Activated CD4-positive, alpha-beta T cell treated with anti-CD3 and anti-CD28 coated beads, Interleukin-2, Interleukin-6, amounts not matched to agents 100 ng/mL and 50 ng/mL, durations not matched to agents 16 hours and 8 hours (primary cell): ENCODE measurements around the gene GTF2IRD1.
"Not testable (repeated sequence)": the region's sequence is repeated elsewhere in the genome, so short reads cannot be mapped to it uniquely, and the experiment has no call there.

Experiments used
- DNase-seq: peaks from one replicate; pipeline ENCODE4 v3.0.0-alpha.2; 2020

Gene GTF2IRD1

DNA sequence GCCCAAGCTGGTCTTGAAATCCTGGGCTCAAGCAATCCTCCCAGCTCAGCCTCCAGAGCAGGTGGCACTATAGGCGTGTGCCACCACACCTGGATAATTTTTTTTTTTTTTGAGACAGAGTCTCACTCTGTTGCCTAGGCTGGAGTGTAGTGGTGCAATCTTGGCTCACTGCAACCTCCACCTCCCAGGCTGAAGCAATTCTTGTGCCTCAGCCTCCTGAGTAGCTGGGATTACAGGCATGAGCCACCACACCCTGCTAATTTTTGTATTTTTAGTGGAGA is 16.5 kb upstream of the GTF2IRD1 start:
- DNase-seq = not testable (repeated sequence)

DNA sequence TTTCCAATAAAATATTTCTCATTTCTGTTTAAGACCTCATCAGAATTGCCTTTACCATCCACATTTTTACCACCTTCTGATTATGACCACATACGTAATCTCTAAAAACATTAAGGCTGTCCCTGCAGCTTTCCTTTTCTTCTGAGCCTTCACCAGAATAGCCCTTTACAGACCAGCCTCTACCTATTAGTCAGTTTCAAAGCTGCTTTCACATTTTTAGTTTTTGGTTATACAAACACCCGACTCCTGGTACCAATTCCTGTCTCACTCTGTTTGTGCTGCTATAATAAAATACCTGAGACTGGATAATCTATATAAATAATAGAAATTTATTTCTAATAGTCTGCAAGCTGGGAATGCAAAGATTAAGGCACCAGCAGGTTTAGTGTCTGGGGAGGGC is 15.4 kb upstream of the GTF2IRD1 start:
- DNase-seq = no peak

DNA sequence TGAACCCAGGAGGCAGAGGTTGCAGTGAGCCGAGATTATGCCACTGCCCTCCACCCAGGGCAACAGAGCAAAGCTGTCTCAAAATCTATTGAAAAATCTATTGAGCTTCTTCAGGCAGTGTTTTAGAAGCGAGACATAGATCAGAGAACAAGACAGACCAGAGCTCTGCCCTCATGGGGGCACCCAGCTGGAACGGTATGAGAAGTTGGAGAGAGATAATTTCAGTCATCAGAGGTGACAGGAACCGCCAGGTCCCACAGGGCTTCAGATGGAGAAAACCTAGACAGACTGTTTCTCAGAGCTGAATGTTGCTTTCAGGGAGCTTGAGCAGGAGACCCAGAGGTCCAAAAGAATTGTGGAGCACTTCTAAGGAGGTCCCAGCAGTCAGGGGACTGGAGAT is 14.2 kb upstream of the GTF2IRD1 start:
- DNase-seq = no peak

DNA sequence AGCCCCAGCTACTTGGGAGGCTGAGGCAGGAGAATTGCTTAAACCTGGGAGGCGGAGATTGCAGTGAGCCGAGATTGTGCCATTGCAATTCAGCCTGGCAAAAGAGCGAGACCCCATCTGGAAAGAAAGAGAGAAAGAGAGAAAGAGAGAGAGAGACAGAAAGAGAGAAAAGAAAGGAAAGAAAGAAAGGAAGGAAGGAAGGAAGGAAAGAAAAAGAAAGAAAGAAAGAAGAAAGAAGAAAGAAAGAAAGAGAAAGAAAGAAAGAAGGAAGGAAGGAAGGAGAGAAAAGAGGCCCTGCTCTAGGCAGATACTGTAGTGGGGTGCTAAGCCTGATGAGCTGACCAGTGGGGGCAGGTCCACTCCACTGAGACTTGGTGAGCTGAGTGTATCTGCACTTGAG is 13.6 kb upstream of the GTF2IRD1 start:
- not testable (repeated sequence) for DNase-seq

DNA sequence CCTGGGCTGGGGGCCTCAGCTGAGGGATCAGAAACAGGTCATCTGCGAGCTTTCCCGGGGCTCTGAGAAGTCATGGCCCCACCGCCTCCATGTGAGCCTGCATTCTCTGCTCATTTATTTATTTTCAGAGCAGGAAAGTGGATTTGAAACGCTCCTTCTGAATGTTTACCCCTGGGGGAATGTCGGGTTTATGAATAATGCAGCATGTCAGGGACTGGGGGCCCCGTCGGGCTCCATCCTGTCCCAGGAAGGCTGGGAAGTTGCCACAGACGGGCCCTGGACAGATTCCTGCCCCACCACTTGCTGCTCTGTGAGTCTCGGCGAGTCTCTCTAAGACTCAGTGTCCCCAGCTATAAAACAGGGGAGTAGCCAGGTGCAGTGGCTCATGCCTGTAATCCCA is 11.9 kb upstream of the GTF2IRD1 start:
- DNase-seq = no peak

DNA sequence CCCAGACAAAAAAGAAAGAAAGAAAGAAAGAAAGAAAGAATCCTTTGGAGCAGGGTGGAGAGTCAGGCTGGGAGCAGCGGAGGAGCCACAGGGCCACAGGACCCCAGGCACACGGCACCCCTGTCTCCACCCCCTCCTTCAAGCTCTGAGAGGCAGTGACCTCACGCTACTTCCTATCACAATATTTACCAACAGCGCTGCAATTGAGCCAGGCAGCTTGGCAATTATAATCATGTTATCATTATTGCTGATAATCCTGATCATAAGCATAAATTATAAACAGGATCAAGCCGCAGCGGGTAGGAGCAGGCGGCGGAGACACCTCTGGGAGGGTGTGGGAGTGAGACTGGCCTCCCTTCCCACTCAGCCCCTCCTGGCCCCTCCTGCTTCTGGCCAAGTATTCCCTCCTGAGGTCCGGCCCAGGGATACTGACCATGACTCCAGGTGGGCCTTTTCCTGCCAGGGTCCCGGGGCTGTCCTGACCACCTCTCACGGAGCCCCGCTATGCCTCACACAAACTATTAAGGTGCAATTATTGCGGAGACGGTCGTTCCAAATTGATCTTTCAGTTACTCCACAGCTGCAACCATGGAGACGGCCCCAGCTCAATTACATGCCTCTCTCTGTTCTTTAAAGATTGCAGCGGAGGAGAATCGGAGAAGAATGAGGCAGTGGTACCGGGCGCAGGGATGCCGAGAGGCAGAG is 10.0 kb upstream of the GTF2IRD1 start:
- DNase-seq = no peak

DNA sequence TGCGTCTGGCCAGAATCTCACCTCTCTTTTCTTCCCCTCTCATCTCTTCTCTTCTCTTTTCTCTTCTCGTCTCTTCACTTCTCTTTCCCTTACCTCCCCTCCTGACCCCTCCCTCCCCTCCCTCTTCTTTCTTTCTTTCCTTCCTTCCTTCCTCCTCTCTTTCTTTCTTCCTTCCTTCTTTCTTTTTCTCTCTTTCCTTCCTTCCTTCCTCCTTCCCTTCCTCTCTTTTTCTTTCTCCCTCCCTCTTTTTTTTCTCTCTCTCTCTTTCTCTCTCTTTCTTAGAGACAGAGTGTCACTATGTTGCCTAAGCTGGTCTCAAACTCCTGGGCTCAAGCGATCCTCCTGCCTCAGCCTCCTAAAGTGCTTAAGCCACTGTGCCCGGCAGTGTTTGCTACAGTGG is 4.6 kb upstream of the GTF2IRD1 start:
- DNase-seq = no peak

DNA sequence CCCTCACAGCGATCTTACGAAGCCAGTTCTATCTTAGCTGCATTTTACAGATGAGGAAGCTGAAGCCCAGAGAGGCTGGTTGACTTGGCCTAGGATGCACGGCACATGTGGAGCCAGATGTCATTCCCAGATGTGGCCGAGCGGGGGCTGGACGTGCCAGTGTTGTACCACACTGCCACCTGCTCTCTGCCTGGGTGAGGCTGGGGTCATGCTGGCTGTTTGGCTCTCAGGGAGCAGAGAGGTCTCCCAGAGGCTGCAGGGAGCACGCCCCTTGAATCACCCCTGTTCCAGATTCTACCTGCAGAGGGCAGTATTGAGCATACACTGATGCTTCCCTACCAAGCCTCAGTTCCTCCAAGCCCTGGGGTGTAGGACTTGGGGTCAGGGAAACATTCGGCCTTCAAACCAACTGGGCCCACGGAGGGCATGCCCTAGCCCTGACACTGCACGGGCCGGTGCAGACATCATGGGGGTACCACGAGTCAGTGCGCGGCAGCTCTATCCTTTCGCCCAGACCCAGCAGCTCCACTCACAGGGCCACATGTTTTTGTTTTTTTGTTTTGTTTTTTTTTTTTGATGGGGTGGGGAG is 3.8 kb upstream of the GTF2IRD1 start:
- peak; percentile 82 for DNase-seq

DNA sequence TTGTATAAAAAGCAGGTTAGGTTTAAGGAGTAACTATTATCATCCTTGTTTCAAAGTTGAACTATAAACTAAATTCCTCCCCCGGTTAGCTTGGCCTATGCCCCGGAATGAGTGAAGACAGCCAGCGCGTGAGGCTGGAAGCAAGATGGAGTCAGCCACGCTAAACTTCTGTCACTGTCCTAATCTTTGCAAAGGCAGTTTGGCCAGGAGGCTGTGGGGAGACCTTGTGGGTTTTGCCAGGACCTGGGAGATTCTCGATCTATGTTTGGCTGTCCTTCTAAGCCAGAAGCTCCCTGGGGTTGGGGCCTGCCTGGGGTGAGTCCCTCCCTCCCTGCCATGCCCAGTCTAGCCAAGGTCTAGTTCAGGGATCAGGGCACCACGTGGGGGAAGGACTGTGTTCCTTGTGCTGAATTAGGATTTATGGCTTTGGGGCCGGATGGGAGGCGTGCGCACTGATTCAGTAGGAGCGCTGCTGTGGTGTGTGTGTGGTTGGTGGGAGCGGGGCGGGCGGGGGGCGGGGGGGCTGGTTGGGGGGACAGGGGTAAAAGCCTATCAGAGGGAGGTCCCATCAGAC is 871 bp upstream of the GTF2IRD1 start:
- no peak for DNase-seq

DNA sequence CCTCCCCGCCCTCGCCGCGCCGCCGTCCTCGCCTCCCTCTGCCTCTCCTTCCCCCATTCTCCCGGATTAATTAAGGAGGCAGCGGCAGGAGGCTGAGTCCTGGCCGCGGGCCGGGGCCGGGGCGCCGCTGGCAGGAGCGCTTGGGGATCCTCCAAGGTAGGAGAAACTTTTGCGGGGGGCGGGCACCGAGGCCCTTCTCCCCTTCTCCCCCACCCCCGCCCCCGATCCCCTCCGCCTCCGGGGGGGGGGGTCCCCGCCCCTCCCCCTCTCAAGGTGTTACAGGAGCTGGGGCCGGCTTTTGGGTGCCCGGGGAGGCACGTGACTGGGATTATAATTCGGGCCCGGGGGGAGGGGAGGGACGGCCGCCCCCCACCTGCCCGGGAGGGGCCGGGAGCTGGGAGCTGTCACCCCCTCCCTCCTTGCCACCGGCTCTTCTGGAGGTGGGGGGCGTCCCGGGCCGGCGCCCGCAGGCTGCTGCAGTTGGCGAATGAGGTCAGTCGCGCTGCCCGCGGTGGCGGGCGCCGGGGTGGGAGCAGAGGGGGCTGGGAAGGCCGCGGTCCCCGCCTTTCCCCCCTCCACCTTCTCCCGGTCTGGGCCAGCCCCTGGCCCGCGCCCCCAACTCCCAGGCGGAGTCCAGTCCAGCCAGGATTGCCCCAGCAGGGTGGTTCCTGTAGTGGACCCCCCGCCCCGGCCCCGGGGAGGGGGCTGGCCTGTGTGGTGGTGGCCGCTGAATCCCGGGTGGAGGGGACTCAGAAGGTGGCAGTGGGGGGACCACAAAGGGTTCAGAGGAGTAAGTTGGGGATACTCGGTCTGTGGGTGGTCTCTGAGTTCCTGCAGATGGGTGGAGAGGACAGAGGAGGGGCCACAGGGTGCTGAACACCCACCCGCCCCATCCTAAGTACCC is 567 bp downstream of the GTF2IRD1 start:
- DNase-seq = peak; percentile 6

DNA sequence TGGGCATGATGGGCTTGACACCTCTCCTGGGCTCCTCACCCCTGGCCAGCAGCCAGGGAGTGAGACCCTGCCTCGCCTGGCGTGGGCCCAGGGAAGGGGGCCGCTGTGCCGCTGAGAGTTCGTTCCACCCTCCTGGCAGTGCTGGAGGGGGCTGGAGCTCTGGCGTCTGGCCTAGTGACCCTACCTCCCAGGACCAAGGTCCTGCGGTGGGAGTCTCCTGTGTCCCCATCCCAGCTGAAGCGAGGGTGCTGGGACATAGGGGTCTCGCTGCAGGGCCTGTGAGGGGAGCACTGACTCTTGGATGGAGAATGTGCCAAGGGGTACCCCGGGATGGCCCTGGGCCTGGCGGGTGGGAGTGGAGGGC is 1.2 kb downstream of the GTF2IRD1 start:
- no peak for DNase-seq

DNA sequence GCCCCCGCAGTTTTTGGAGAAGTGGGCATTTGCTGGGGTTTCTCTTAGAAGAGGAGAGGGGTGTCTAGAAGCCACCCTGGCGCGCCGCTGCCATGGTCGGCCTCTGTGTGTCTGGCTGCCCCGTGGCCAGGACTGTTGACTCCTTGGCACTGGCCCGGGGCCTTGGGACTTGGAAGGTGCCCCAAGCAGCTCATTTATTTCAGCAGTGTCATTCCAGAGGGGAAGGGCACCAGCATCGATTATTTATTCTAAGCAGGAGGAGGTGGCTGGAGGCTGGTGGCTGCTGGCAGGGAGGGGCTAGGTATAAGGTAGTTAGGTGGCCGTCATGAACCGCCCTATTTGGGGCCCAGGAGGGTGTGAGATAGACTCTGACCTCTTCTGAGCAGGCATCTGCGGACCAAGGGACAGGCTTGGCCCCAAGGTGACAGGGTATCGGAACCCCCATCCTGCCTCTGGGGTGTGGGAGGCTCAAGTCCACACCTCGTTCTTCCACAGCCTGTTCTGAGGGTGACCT is 1.6 kb downstream of the GTF2IRD1 start:
- DNase-seq = no peak

DNA sequence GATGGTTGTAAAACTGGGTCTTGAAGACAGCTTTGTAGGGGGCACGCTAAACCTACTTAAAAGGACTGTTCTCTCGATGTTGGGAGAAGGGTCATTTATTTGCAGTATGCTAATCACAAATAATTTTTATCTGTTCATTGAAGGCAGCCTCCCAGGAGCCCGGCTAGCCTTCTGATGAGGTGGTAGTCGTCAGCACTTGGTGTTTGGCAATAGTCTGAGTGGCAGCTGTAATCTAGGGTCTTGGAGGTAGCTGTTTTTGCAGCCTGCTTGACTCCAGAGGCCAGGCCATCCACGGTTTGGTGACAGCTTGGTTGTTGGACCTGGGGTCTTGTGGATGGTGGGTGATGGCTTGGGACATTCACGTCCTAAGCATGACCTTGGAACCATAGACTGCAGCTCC is 2.2 kb downstream of the GTF2IRD1 start:
- DNase-seq = no peak

DNA sequence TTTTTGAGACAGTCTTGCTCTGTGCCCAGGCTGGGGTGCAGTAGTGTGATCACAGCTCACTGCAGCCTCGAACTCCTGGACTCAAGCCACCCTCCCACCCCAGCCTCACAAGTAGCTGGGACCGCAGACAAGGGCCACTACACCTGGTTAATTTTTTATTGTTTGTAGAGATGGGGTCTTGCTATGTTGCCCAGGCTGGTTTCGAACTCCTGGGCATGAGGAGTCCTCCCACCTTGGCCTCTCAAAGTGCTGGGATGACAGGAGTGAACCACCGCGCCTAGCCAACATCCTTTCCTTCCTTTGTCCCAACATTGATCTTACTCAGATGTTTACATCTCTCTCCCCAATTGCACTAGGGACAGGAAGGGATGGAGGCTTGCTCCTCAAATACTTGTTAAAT is 3.3 kb downstream of the GTF2IRD1 start:
- no peak for DNase-seq

DNA sequence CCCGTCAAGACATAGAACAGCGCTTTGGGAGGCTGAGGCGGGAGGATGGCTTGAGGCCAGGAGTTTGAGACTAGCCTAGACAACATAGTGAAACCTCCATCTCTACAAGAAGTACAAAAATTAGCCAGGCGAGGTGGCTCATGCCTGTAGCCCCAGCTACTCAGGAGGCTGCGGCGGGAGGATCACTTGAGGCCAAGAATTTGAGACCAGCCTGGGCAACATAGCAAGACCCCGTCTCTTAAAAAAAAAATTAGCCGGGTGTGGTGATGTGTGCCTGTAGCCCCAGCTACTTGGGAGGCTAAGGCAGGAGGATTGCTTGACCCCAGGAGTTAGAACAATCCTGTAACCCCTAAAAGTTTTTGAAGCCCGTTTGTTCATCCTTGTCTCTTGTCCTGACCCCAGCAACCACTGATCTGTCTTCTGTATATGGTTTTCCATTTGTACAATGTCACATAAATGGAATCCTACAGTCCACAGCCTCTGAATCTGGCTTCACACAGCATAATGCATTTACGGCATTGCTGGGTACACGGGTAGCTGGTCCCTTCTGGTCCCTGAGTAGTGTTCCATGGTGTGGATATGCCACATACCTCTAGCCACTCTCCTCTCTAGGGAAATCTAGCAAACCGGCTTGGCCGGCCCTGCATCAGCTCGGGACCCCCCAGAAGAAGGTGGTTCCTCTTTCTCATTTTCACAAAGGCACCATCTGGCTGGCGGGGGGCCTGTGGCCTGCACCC is 8.4 kb downstream of the GTF2IRD1 start:
- no peak for DNase-seq

DNA sequence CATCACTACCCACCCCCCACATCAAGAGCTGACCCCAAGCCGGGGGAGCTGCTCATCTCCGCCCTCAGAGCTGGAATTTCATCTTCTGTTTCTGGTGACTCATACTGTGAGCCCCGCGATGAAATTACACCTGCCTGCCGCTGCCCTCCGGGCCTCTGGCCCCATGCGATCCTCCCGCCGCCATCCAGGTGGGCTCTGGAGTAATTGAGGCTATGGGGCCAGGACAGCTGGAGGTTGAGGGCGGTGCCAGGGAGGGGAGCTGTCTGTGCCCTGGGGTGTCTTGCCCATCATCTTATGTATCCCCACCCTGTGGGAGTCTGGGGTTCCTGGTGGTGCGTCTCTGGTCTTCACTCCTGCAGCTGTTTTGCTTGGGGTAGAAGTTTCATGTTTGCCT is 9.0 kb downstream of the GTF2IRD1 start:
- DNase-seq = no peak

DNA sequence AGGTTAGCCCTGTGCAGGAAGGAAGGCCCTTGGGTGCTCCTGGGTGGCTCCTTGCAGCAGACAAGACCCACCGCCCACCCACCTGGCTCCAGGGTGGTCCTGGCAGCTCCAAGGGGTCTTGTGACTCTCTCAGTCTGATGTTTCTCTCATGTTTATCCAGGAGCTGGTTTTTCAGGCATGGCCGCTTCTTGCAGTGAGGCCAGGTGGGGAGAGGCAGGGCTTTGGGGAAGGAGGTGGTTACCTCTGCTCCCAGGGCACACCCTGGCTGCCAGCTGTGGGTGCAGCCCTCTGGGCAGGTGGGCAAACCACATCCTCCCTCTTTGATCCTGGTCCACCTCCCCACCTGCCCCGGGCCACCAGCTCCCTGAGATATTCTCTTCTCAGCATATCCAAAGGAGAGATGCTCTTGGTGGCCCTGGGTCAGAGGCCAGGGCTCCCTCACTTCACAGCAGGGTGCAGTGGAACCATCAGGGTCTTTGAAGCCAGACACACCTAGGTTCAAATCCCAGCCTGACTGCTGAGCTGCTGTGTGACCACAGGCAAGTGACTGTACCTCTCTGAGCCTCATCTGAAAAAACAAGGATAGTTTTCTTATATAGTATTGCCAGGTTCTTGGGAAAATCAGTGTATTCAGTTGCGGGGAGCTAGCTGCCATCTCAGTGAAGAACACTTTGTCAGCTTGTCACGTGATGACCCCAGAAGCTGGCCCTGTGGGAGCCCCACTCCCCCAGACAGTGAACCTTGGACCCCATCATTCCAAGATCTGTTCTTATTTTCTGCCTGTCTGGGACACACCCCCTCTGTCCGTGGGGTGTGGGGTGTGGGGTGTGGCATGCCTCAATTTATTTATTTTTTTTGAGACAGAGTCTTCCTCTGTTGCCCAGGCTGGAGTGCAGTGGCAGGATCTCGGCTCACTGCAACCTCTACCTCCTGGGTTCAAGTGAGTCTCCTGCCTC is 11.5 kb downstream of the GTF2IRD1 start:
- DNase-seq = no peak

DNA sequence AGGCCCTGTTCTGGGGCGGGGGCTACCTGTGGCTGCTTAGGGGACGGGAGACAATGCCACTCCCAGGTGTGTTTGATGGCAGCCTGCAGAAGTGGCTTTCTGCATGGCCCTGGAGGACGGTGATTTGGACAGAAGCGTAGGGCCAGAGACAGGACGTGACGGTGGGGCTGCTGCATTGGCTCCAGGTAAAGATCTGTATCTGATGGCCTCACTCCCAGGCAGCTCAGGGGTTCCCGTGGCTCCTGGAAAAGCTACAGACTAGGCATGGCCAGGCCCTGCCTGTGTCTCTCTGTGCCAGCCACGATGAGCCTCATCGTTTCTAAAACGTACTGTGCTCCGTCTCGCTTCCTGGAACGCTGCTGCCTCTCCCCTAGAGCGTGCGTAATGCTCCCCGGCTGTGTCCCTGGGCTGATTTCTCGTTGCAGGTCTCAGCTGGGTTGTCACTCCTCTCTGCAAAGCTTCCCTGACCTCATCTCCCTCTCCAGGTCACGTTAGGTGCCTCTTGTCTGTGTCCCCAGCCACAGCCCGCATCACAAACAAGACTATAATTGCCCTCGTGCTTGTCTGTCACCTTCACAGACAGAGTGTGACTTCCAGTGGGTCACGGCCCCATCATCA is 12.6 kb downstream of the GTF2IRD1 start:
- DNase-seq = no peak

DNA sequence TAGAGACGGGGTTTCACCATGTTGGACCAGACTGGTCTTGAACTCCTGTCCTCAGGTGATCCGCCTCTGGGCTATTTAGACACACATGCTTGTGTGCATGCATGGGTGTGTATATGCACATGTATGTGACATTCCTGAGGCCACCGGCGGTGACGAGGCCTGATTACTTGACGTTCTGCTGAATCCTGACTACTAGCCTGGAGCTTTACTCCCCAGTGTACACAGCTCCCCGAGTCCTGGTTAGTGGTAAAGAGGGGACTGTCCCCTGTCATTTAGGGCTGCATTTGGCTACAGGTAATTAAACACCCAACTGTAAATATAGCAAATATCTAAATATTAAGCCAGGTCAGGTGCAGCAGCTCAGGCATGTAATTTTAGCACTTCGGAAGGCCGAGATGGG is 14.2 kb downstream of the GTF2IRD1 start:
- DNase-seq = no peak

DNA sequence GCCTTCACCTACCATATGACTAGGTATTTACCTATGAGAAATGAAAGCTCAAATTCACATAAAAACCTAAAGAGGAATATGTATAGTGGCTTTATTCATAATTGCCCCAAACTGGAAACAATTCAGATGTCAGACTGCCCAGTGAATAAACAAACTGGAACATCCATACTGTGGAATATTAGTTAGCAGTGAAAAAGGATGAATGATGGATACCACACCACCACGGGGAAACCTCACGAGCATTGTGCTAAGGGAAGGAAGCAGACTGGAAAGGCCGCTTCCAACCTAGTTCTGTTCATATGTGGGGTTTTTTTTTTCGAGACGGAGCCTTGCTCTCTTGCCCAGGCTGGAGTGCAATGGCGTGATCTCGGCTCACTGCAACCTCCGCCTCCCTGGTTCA is 16.8 kb downstream of the GTF2IRD1 start:
- DNase-seq = no peak

DNA sequence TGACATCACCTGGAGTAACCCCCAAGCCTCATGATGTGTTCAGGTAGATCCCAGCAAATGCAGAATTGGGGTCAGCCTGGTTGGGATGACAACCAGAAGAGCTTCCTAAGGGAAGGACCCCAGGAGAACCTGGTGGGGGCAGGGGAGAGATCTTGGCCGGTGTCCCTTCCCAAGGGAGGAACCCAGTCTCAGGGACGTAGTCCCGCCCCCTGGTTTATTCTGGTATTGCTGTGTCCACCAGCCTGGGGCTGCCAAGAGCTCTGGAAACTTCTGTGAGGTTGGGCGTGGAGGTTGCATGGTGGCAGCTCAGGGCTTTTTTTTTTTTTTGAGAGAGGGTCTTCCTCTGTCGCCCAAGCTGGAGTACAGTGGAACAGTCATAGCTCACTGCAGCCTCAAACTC is 19.4 kb downstream of the GTF2IRD1 start:
- no peak for DNase-seq
